HepG2 (cell line): Measurements from ENCODE around the gene ISG20. TPM values are rescaled to one million over a fixed set of nuclear protein-coding genes. Genes with fewer than 3 reads are reported as not detected.

Source experiments
- AGO2 ChIP-seq: fragments of 200-400 bp; formaldehyde crosslinking; optimal IDR thresholded peaks from 2 replicates; pipeline ENCODE3; 2017; ENCODE audit warnings: mild to moderate bottlenecking, low read depth, low read length, moderate library complexity
- CHD4 ChIP-seq: fragments of 200-600 bp; sonication (generic); IDR thresholded peaks from 2 replicates; pipeline ENCODE4 v1.7.0; 2017; ENCODE audit warnings: mild to moderate bottlenecking, low read length, borderline replicate concordance
- FOXC1 ChIP-seq: sonication (generic); formaldehyde crosslinking; IDR thresholded peaks from 2 replicates; pipeline ENCODE4 v1.8.0; 2022; ENCODE audit warnings: mild to moderate bottlenecking, missing genetic modification reagents, borderline replicate concordance
- GATAD1 ChIP-seq: IDR thresholded peaks from 2 replicates; pipeline ENCODE4 v1.6.1; 2016; ENCODE audit warnings: missing genetic modification reagents, missing compliant biosample characterization
- IKZF1 ChIP-seq: fragments of 450-650 bp; IDR thresholded peaks from 2 replicates; pipeline ENCODE4 v1.7.1; 2016
- KDM2A ChIP-seq: sonication (generic); formaldehyde crosslinking; IDR thresholded peaks from 2 replicates; pipeline ENCODE4 v1.4.0; 2020; ENCODE audit warnings: low read depth, missing genetic modification reagents, borderline replicate concordance
- PHB2 ChIP-seq: fragments of 450-650 bp; IDR thresholded peaks from 2 replicates; pipeline ENCODE4 v1.6.1; 2018; ENCODE audit not compliant: partially characterized antibody
- SPEN ChIP-seq: sonication (generic); formaldehyde crosslinking; IDR thresholded peaks from 2 replicates; pipeline ENCODE4 v1.5.1; 2020; ENCODE audit warnings: low read depth, mild to moderate bottlenecking, missing genetic modification reagents
- ZBTB25 ChIP-seq: IDR thresholded peaks from 2 replicates; pipeline ENCODE4 v1.6.1; 2018; ENCODE audit warnings: missing genetic modification reagents
- ZEB1 ChIP-seq: IDR thresholded peaks from 2 replicates; pipeline ENCODE4 v1.6.1; 2012; ENCODE audit warnings: mild to moderate bottlenecking, low read depth, inconsistent platforms; ENCODE audit not compliant: insufficient replicate concordance
- ZNF33A ChIP-seq: sonication (generic); formaldehyde crosslinking; IDR thresholded peaks from 2 replicates; pipeline ENCODE4 v1.5.1; 2020; ENCODE audit warnings: missing genetic modification reagents, mild to moderate bottlenecking, moderate library complexity, borderline replicate concordance
- ZNF484 ChIP-seq: sonication (generic); formaldehyde crosslinking; IDR thresholded peaks from 2 replicates; pipeline ENCODE4 v1.5.1; 2020; ENCODE audit warnings: mild to moderate bottlenecking, low read depth, missing genetic modification reagents, borderline replicate concordance
- ZNF792 ChIP-seq: IDR thresholded peaks from 2 replicates; pipeline ENCODE4 v1.6.1; 2016
- polyA plus RNA-seq, 8 experiments: library from polyadenylated mRNA; depleted of rRNA in 3 of 8; stranded (reverse) in 7 of 8; unstranded in 1 of 8; fragments of >200 nt; fragmentation: Illumina TruSeq in 4 of 8; extraction: Trizol in 4 of 8; gene quantifications; 2 replicates each; pipeline versions ENCODE4 v1.2.1 to v1.2.3, GENCODE V29; 2011 to 2016; ENCODE audit warnings: low read depth in 4 of 8, missing spikeins in 1 of 8, mixed read lengths in 1 of 8; ENCODE audit not compliant: insufficient read depth in 1 of 8
- total RNA-seq, 5 experiments: library from RNA; depleted of rRNA; stranded (reverse); fragments of >200 nt; fragmentation: Illumina TruSeq; extraction: Trizol; gene quantifications; 2 replicates each; pipeline ENCODE4 v1.2.3, GENCODE V29; 2016; ENCODE audit warnings: low read depth in 1 of 5
- TF ChIP-seq, protein P1 (sequence below): sonication (generic); formaldehyde crosslinking; IDR thresholded peaks from 2 replicates; pipeline ENCODE4 v1.4.0; 2020; ENCODE audit warnings: missing genetic modification reagents
- TF ChIP-seq, protein P2 (sequence below): sonication (generic); formaldehyde crosslinking; conservative IDR thresholded peaks from 2 replicates; pipeline ENCODE4 v1.4.0; 2020; ENCODE audit warnings: missing genetic modification reagents
- TF ChIP-seq, protein P3 (sequence below): IDR thresholded peaks from 2 replicates; pipeline ENCODE4 v1.6.1; 2016; ENCODE audit warnings: low read depth, control low read depth
- TF ChIP-seq, protein P4 (sequence below): sonication (generic); formaldehyde crosslinking; conservative IDR thresholded peaks from 2 replicates; pipeline ENCODE4 v1.8.0; 2022; ENCODE audit warnings: low read depth, missing genetic modification reagents

The ISG20 gene
- total and polyA plus RNA-seq, 2 of the 13 experiments (the other 11 are each of a cell fraction or from before 2014, with no cell fraction given) = 6.3 to 31.5 TPM

GRCh38 chr15:88637841-88638625, 783 bp upstream of the ISG20 start (continued):
- TF ChIP-seq ZBTB25 (CRISPR knock-in tag) = no peak
- TF ChIP-seq SPEN (CRISPR knock-in tag) = 0 out of 2 replicates have a peak, but pooled peaks have one; percentile 8
- no peak for TF ChIP-seq FOXC1 (CRISPR knock-in tag)
- TF ChIP-seq ZNF792 = no peak
- TF ChIP-seq, protein P1, sequence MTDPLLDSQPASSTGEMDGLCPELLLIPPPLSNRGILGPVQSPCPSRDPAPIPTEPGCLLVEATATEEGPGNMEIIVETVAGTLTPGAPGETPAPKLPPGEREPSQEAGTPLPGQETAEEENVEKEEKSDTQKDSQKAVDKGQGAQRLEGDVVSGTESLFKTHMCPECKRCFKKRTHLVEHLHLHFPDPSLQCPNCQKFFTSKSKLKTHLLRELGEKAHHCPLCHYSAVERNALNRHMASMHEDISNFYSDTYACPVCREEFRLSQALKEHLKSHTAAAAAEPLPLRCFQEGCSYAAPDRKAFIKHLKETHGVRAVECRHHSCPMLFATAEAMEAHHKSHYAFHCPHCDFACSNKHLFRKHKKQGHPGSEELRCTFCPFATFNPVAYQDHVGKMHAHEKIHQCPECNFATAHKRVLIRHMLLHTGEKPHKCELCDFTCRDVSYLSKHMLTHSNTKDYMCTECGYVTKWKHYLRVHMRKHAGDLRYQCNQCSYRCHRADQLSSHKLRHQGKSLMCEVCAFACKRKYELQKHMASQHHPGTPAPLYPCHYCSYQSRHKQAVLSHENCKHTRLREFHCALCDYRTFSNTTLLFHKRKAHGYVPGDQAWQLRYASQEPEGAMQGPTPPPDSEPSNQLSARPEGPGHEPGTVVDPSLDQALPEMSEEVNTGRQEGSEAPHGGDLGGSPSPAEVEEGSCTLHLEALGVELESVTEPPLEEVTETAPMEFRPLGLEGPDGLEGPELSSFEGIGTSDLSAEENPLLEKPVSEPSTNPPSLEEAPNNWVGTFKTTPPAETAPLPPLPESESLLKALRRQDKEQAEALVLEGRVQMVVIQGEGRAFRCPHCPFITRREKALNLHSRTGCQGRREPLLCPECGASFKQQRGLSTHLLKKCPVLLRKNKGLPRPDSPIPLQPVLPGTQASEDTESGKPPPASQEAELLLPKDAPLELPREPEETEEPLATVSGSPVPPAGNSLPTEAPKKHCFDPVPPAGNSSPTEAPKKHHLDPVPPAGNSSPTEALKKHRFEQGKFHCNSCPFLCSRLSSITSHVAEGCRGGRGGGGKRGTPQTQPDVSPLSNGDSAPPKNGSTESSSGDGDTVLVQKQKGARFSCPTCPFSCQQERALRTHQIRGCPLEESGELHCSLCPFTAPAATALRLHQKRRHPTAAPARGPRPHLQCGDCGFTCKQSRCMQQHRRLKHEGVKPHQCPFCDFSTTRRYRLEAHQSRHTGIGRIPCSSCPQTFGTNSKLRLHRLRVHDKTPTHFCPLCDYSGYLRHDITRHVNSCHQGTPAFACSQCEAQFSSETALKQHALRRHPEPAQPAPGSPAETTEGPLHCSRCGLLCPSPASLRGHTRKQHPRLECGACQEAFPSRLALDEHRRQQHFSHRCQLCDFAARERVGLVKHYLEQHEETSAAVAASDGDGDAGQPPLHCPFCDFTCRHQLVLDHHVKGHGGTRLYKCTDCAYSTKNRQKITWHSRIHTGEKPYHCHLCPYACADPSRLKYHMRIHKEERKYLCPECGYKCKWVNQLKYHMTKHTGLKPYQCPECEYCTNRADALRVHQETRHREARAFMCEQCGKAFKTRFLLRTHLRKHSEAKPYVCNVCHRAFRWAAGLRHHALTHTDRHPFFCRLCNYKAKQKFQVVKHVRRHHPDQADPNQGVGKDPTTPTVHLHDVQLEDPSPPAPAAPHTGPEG (CRISPR knock-in tag) = no peak
- TF ChIP-seq ZNF484 (CRISPR knock-in tag) = 0 out of 2 replicates have a peak, but pooled peaks have one; percentile 31
- TF ChIP-seq, protein P2, sequence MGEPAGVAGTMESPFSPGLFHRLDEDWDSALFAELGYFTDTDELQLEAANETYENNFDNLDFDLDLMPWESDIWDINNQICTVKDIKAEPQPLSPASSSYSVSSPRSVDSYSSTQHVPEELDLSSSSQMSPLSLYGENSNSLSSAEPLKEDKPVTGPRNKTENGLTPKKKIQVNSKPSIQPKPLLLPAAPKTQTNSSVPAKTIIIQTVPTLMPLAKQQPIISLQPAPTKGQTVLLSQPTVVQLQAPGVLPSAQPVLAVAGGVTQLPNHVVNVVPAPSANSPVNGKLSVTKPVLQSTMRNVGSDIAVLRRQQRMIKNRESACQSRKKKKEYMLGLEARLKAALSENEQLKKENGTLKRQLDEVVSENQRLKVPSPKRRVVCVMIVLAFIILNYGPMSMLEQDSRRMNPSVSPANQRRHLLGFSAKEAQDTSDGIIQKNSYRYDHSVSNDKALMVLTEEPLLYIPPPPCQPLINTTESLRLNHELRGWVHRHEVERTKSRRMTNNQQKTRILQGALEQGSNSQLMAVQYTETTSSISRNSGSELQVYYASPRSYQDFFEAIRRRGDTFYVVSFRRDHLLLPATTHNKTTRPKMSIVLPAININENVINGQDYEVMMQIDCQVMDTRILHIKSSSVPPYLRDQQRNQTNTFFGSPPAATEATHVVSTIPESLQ (CRISPR knock-in tag) = no peak
- TF ChIP-seq GATAD1 (CRISPR knock-in tag) = no peak
- TF ChIP-seq ZEB1 = no peak
- no peak for TF ChIP-seq AGO2
- TF ChIP-seq CHD4 = peak; percentile 65; the same call in 1 of the 2 replicates
- TF ChIP-seq KDM2A (CRISPR knock-in tag) = no peak
- no peak for TF ChIP-seq IKZF1
- TF ChIP-seq ZNF33A (CRISPR knock-in tag) = peak; percentile 31; the same call in 1 of the 2 replicates
- TF ChIP-seq, protein P3, sequence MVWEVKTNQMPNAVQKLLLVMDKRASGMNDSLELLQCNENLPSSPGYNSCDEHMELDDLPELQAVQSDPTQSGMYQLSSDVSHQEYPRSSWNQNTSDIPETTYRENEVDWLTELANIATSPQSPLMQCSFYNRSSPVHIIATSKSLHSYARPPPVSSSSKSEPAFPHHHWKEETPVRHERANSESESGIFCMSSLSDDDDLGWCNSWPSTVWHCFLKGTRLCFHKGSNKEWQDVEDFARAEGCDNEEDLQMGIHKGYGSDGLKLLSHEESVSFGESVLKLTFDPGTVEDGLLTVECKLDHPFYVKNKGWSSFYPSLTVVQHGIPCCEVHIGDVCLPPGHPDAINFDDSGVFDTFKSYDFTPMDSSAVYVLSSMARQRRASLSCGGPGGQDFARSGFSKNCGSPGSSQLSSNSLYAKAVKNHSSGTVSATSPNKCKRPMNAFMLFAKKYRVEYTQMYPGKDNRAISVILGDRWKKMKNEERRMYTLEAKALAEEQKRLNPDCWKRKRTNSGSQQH (CRISPR knock-in tag) = 0 out of 2 replicates have a peak, but pooled peaks have one; percentile 22
- TF ChIP-seq, protein P4, sequence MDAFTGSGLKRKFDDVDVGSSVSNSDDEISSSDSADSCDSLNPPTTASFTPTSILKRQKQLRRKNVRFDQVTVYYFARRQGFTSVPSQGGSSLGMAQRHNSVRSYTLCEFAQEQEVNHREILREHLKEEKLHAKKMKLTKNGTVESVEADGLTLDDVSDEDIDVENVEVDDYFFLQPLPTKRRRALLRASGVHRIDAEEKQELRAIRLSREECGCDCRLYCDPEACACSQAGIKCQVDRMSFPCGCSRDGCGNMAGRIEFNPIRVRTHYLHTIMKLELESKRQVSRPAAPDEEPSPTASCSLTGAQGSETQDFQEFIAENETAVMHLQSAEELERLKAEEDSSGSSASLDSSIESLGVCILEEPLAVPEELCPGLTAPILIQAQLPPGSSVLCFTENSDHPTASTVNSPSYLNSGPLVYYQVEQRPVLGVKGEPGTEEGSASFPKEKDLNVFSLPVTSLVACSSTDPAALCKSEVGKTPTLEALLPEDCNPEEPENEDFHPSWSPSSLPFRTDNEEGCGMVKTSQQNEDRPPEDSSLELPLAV (CRISPR knock-in tag) = no peak
- no peak for TF ChIP-seq PHB2
